OCI-LY3 (cell line): ENCODE measurements around the gene PLA2G2F.

Experiments used
- EZH2phosphoT487 ChIP-seq: fragments of 200-600 bp; shearing (Covaris generic); IDR thresholded peaks from 2 replicates; pipeline ENCODE4 v1.6.1; 2018; ENCODE audit warnings: antibody characterized with exemption, mixed run types, low read depth
- TF ChIP-seq, protein P1 (sequence below): fragments of 200-600, 300-600 bp; sonication (generic); IDR thresholded peaks from 2 replicates; pipeline ENCODE4 v1.5.1; 2014; ENCODE audit warnings: antibody characterized with exemption, low read length, low read depth

- TF ChIP-seq, protein P1, sequence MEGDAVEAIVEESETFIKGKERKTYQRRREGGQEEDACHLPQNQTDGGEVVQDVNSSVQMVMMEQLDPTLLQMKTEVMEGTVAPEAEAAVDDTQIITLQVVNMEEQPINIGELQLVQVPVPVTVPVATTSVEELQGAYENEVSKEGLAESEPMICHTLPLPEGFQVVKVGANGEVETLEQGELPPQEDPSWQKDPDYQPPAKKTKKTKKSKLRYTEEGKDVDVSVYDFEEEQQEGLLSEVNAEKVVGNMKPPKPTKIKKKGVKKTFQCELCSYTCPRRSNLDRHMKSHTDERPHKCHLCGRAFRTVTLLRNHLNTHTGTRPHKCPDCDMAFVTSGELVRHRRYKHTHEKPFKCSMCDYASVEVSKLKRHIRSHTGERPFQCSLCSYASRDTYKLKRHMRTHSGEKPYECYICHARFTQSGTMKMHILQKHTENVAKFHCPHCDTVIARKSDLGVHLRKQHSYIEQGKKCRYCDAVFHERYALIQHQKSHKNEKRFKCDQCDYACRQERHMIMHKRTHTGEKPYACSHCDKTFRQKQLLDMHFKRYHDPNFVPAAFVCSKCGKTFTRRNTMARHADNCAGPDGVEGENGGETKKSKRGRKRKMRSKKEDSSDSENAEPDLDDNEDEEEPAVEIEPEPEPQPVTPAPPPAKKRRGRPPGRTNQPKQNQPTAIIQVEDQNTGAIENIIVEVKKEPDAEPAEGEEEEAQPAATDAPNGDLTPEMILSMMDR: no peak
- no peak for TF ChIP-seq EZH2phosphoT487
These were observed 4.2 kb downstream of the PLA2G2F start for GRCh38 chr1:20143318-20143717.
